Lower lobe of right lung (tissue), 2 donors: Measurements from ENCODE around the gene GDF3. TPM values are rescaled to one million over a fixed set of nuclear protein-coding genes. Genes with fewer than 3 reads are reported as not detected.
A peak's percentile ranks its signal among the peaks of the same experiment; 100 is the strongest.
"Not testable (repeated sequence)": the region's sequence is repeated elsewhere in the genome, so short reads cannot be mapped to it uniquely, and the experiment has no call there.

ENCODE experiments used
- ATAC-seq, 2 donors: fragments of 200-7000 bp; cut with Tn5 transposase; one replicate each; pipeline ENCODE4 v1.9.1; 2020 to 2022; ENCODE audit warnings: mild to moderate bottlenecking in 2 of 2, moderate library complexity in 2 of 2
- DNase-seq: peaks from one replicate; pipeline ENCODE4 v3.0.0-alpha.2; 2020
- H3K27ac ChIP-seq: fragments of 200-600 bp; one replicate; pipeline ENCODE4 v1.8.0; 2022
- H3K27me3 ChIP-seq: fragments of 200-600 bp; one replicate; pipeline ENCODE4 v1.8.0; 2022; ENCODE audit warnings: low read depth
- H3K36me3 ChIP-seq: fragments of 200-600 bp; one replicate; pipeline ENCODE4 v1.8.0; 2022; ENCODE audit warnings: mild to moderate bottlenecking
- H3K4me1 ChIP-seq: fragments of 200-600 bp; one replicate; pipeline ENCODE4 v1.8.0; 2022
- H3K4me3 ChIP-seq: fragments of 200-600 bp; one replicate; pipeline ENCODE4 v1.8.0; 2022; ENCODE audit warnings: mild to moderate bottlenecking
- H3K9me3 ChIP-seq: fragments of 200-600 bp; one replicate; pipeline ENCODE4 v1.8.0; 2022
- CTCF ChIP-seq: fragments of 200-600 bp; IDR thresholded peaks from one replicate; pipeline ENCODE4 v1.8.0; 2022; ENCODE audit warnings: antibody characterized with exemption, mild to moderate bottlenecking
- intact Hi-C: fragments of 100-400 bp; cut with DNase I; formaldehyde crosslinking; loops from one replicate; pipeline ENCODE4 v1.11.0; 2022
- total RNA-seq: library from RNA; stranded (reverse); fragmentation: NEBNext Ultra II Directional; extraction: Animal tissue kit (Norgen Biotek cat#: 25700); gene quantifications from one replicate; pipeline ENCODE4 v1.2.1, GENCODE V29; 2021
- donor health status: DM: no; HTN: yes; CAD: no; lungs with severe emphysema.

Gene GDF3
- total RNA-seq, 1 donor from 2014 or later = 0.30 TPM

DNA sequence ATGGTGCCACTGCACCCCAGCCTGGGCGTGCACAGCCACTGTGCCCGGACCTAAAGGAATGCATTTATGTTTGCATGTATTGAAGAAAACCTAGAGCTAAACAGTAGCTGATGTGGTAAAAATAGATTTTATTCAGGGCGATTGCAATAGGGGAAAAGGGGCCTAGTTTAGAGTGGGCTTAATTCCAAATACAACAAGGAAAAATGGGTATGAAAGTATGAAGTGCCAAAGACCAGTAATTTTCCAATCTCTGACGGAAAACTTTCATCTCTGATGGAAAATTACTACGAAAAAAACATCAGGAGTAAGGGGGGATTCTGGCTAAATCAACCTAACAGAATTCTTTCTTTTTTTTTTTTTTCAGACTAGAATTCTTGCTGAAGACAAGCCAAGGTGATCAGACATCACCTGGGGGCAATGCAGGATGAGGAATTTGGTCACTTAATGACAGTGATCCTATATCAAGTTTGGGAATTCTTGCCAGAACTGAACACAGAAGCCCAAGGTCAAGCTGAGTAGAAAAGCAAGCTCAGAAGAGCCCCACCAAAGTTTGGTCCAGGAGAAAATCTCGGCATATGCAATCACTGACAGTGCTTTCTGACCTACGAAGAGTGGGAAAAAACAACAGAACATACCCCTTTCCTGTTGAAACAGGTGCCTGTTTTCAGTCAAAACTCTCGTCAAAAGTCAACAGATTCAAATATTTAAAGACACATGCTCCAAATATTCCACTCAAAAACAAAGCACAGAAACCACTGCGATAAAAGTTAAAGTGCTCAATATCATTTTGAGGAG, 16.1 kb downstream of the GDF3 start:
- Histone ChIP-seq H3K27me3 (peaks cover 4% of the 10 kb centered on the region), H3K4me3 (no peak overlapping the region), H3K9me3 (no peaks in the 10 kb centered on the region), H3K4me1 (peaks cover 5% of the 10 kb centered on the region), H3K27ac (no peak overlapping the region), H3K36me3 (no peaks in the 10 kb centered on the region)
- DNase-seq (no peak), ATAC-seq (no peak)
- intact Hi-C loops = no loop called here
- TF ChIP-seq CTCF = no peak

- no peak for TF ChIP-seq CTCF
- intact Hi-C loops = no loop called here
Observed at GRCh38 chr12:7678744-7679143, 16.8 kb downstream of the GDF3 start.

DNA sequence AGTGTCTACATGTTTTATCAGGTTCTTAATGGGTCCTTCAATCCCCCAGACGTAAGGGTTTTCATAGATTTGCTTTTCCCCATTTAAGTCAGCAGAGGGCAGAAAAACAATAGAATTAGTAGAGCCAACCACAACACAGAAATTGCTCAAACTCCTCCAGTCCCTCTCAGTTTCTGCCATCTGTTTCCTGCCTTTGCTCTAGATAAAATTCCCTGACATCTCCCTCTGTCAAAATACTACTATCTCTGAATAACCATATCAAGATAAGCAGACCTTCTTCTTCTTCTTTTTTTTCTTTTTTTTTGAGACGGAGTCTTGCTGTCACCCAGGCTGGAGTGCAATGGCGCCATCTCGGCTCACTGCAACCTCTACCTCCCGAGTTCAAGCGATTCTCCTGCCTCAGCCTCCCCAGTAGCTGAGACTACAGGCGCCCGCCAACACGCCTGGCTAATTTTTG, 18.1 kb downstream of the GDF3 start:
- ATAC-seq = peak in 1 of 2 donors; percentile 54
- H3K4me1 ChIP-seq = not testable (repeated sequence)

More at GRCh38 chr12:7678744-7679143, 16.8 kb downstream of the GDF3 start:
- Histone ChIP-seq H3K4me3 (no peak overlapping the region), H3K27me3 (peaks cover 4% of the 10 kb centered on the region), H3K4me1 (peaks cover 5% of the 10 kb centered on the region), H3K9me3 (no peaks in the 10 kb centered on the region), H3K36me3 (no peaks in the 10 kb centered on the region), H3K27ac (no peak overlapping the region)
- ATAC-seq (no peak), DNase-seq (no peak)

DNA sequence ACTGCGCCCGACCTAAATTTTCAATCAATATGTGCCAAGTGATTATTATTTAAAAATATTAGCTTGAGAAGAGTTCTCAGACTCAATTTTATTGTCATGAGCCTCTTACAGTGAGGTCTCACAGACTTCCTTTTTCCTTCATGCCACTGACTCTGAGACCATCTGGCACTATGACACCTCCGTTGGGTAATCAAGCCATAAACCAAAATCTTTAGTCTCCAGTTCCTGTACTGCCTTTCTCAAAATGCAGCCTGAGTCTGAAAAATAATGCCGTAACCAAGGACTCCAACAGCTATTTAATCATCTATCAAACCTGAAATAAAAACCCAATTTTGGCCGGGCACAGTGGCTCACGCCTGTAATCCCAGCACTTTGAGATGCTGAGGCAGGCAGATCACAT, 20.1 kb downstream of the GDF3 start:
- H3K9me3 ChIP-seq, H3K36me3 ChIP-seq, H3K27ac ChIP-seq, intact Hi-C loops, H3K4me3 ChIP-seq, H3K27me3 ChIP-seq, DNase-seq, H3K4me1 ChIP-seq: not testable (repeated sequence)
- ATAC-seq = peak in 1 of 2 donors; percentile 43

More for the DNA sequence above, 18.1 kb downstream of the GDF3 start:
- H3K4me3 ChIP-seq, H3K36me3 ChIP-seq, H3K27ac ChIP-seq, DNase-seq, intact Hi-C loops, H3K9me3 ChIP-seq, H3K27me3 ChIP-seq: not testable (repeated sequence)
- peak; percentile 29 for TF ChIP-seq CTCF

DNA sequence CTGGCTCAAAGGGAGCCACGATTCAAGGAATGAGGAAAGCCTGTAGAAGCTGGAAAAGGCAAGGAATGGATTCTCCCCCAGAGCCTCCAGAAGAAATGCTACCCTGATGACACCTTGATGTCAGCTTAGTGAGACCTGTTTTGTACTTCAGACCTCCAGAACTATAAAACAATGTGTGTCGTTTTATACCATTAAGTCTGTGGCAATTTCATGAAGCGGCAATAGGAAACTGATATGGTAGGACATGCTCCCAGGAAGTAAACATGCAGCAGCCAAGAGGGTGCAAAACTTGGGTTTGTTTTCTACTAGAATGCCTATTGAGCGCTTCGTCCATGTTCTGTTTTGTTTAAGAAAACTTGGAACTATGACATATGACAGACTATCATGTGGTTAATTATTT, 27.4 kb downstream of the GDF3 start:
- intact Hi-C loops = no loop called here
- no peak overlapping the region for H3K27ac ChIP-seq
- ATAC-seq = no peak
- H3K4me3 ChIP-seq = no peak overlapping the region
- H3K4me1 ChIP-seq = no peaks in the 10 kb centered on the region
- TF ChIP-seq CTCF = no peak
- no peaks in the 10 kb centered on the region for H3K27me3 ChIP-seq
- no peak for DNase-seq
- H3K9me3 ChIP-seq = no peaks in the 10 kb centered on the region
- H3K36me3 ChIP-seq = no peaks in the 10 kb centered on the region

GRCh38 chr12:7667125-7667524, 28.4 kb downstream of the GDF3 start:
- intact Hi-C loops = no loop called here
- H3K27me3 ChIP-seq = no peaks in the 10 kb centered on the region
- no peaks in the 10 kb centered on the region for H3K36me3 ChIP-seq
- H3K27ac ChIP-seq = no peak overlapping the region
- no peaks in the 10 kb centered on the region for H3K4me1 ChIP-seq
- H3K9me3 ChIP-seq = no peaks in the 10 kb centered on the region
- ATAC-seq (no peak), DNase-seq (no peak)
- H3K4me3 ChIP-seq = no peak overlapping the region
- TF ChIP-seq CTCF = no peak
